Islet of Langerhans (tissue), 1 donor: ENCODE measurements around the gene TMEM184C.

ENCODE experiments used
- FAIRE-seq: peaks from one replicate; lab custom pipeline; 2011; peaks lifted over from hg19 to GRCh38; lab: Jason Lieb, UNC

The TMEM184C gene

GRCh38 chr4:147655639-147656038, 38.4 kb downstream of the TMEM184C start:
- no peak for FAIRE-seq

- no peak for FAIRE-seq
Observed at GRCh38 chr4:147658501-147658900, 41.3 kb downstream of the TMEM184C start.

- no peak for FAIRE-seq
Observed at GRCh38 chr4:147674073-147674472, 56.9 kb downstream of the TMEM184C start.

- FAIRE-seq: no peak
Observed at GRCh38 chr4:147674496-147674895, 57.3 kb downstream of the TMEM184C start.

GRCh38 chr4:147678106-147678505, 60.9 kb downstream of the TMEM184C start:
- FAIRE-seq: no peak

GRCh38 chr4:147678796-147679549, 61.8 kb downstream of the TMEM184C start:
- FAIRE-seq: no peak

- FAIRE-seq: no peak
Observed at GRCh38 chr4:147682755-147683154, 65.6 kb downstream of the TMEM184C start.

- no peak for FAIRE-seq
Observed at GRCh38 chr4:147683188-147683591, 66.0 kb downstream of the TMEM184C start.

GRCh38 chr4:147683717-147684700, 66.8 kb downstream of the TMEM184C start, which contains the start of gene PRMT9:
Gene PRMT9, minus strand, starts transcription at chr4:147684163. Its CDS starts 176 bp downstream, at chr4:147683987.
- FAIRE-seq: no peak

GRCh38 chr4:147689067-147689466, 71.9 kb downstream of the TMEM184C start:
- no peak for FAIRE-seq

- no peak for FAIRE-seq
Observed at GRCh38 chr4:147691820-147692219, 74.6 kb downstream of the TMEM184C start.

- FAIRE-seq: peak; percentile 17
Observed at GRCh38 chr4:147693218-147693617, 76.0 kb downstream of the TMEM184C start.

GRCh38 chr4:147696866-147697265, 79.7 kb downstream of the TMEM184C start:
- FAIRE-seq: no peak

GRCh38 chr4:147704846-147705245, 87.6 kb downstream of the TMEM184C start:
- no peak for FAIRE-seq

GRCh38 chr4:147707892-147708672, 90.9 kb downstream of the TMEM184C start:
- peak; percentile 85 for FAIRE-seq

- no peak for FAIRE-seq
Observed at GRCh38 chr4:147709999-147710398, 92.8 kb downstream of the TMEM184C start.

GRCh38 chr4:147714575-147715401, 97.6 kb downstream of the TMEM184C start:
- FAIRE-seq: no peak

- FAIRE-seq: no peak
Observed at GRCh38 chr4:147717878-147718277, 100.7 kb downstream of the TMEM184C start.
